Astrocyte of the spinal cord (primary cell): Measurements from ENCODE around the gene PHOX2A.

Experiments used
- DNase-seq: peaks from one replicate; pipeline ENCODE4 v3.0.0; 2011; ENCODE audit warnings: low read depth, low spot score
- H3K4me3 ChIP-seq: 2 replicates; pipeline ENCODE4 v1.5.1; 2011; ENCODE audit warnings: low read depth, mild to moderate bottlenecking, low read length, moderate library complexity
- in situ Hi-C: cut with HindIII; loops from 2 replicates; pipeline ENCODE4 v1.10.0; 2017; ENCODE audit warnings: low sequenced_read_pairs
- TF ChIP-seq, protein P1 (sequence below): IDR thresholded peaks from 2 replicates; pipeline ENCODE4 v1.5.1; 2012; ENCODE audit warnings: low read depth, mild to moderate bottlenecking, low read length, inconsistent platforms

Gene PHOX2A

DNA sequence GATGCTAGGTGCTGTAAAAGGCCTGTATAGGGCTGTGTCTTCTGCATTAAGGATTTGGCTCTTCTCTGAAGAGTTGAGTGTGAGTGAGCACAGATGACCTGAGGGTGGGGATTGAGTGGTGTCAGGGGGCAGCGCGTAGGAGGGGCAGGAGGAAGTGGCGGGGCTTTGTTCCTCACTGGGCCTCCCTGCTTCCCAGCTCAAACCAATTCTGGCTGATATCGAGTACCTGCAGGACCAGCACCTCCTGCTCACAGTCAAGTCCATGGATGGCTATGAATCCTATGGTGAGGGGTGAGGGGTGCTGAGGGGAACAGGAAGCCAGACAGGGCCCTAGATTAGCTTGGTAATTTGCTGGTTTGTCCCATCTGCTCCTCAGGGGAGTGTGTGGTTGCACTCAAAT is 9.1 kb downstream of the PHOX2A start:
- no peak overlapping the region for H3K4me3 ChIP-seq
- TF ChIP-seq, protein P1, sequence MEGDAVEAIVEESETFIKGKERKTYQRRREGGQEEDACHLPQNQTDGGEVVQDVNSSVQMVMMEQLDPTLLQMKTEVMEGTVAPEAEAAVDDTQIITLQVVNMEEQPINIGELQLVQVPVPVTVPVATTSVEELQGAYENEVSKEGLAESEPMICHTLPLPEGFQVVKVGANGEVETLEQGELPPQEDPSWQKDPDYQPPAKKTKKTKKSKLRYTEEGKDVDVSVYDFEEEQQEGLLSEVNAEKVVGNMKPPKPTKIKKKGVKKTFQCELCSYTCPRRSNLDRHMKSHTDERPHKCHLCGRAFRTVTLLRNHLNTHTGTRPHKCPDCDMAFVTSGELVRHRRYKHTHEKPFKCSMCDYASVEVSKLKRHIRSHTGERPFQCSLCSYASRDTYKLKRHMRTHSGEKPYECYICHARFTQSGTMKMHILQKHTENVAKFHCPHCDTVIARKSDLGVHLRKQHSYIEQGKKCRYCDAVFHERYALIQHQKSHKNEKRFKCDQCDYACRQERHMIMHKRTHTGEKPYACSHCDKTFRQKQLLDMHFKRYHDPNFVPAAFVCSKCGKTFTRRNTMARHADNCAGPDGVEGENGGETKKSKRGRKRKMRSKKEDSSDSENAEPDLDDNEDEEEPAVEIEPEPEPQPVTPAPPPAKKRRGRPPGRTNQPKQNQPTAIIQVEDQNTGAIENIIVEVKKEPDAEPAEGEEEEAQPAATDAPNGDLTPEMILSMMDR, result no peak
- in situ Hi-C loops, result no loop called here
- DNase-seq, result no peak

DNA sequence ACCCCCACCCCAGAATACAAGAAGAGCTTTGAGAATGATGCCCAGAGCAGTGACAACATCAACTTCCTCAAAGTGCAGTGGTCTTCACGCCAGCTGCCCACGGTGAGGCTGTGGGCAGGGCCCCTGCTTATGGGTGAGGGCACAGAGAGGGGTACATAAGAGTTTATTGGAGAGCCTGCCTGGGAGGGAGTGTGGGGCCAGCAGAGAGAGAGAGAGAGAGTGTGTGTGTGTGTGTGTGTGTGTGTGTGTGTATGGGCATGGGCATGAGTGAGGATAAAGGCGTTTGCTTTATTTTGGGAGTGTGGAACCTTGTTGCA is 9.5 kb downstream of the PHOX2A start:
- DNase-seq, result no peak
- in situ Hi-C loops, result no loop called here
- H3K4me3 ChIP-seq, result no peak overlapping the region
- TF ChIP-seq, protein P1, result no peak

DNA sequence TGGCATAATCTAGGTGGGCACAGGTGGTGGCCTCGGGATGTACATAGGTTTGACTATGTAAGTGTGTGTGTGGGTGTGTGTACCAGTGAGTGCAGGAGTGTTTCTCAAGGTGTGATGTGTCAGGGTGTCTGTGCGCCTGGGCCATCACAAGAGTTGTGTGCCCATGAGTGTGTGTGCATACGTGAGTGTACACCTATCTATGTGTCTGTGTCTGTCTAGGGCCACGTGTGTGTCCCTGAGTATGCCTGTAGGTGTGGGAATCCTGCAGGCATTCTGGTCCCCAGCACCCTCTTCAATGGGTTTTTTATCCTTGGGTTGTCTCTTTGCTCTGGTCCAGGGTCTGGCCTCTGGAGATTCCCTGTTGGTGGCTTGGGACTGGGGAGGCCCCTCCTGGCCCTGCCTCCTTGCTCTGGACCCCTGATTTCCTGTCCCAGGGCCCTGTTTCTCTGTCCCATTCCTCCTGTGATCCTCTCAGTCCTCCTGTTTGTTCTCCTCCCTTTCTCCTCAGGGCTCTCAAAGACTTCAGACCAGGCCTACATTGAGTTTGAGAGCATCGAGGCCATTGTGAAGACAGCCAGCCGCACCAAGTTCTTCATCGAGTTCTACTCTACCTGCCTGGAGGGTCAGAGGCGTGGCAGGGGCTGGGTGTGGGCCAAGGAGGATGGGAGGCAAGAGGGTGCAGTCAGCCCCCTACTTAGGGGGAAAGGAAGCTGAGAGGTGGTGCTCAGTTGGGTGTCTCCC is 10.0 kb downstream of the PHOX2A start:
- no peak for DNase-seq
- TF ChIP-seq, protein P1, result no peak
- in situ Hi-C loops, result no loop called here
- no peak overlapping the region for H3K4me3 ChIP-seq

DNA sequence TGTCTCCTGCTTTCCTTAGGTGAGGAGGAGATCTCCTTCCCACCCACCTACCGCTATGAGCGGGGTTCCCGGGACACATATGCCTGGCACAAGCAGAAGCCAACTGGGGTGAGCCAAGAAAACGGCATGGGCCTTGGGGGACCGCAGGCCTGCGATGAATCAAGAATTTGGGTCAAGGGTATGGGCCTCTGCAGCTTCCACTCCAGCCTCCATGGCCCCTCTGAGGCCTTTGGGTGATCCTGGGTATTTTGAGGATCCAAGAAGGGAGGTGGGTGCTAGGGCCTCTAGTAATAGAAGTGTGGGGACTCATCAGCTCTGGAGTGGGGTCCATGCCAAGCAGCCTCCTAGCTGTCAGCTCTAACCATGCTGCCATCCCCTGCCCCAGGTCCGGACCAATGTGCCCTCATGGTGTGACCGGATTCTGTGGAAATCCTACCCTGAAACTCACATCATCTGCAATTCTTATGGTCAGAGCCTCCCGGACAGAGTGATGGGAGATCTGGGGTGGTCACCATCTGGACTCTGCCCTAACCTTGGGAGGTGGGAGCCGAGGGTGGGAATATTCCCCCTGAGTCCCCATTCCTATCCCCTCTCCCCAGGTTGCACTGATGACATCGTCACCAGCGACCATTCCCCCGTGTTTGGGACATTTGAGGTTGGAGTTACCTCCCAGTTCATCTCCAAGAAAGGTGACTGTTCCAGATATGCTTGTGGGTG is 10.8 kb downstream of the PHOX2A start:
- in situ Hi-C loops, result no loop called here
- TF ChIP-seq, protein P1, result no peak
- no peak overlapping the region for H3K4me3 ChIP-seq
- DNase-seq, result no peak

DNA sequence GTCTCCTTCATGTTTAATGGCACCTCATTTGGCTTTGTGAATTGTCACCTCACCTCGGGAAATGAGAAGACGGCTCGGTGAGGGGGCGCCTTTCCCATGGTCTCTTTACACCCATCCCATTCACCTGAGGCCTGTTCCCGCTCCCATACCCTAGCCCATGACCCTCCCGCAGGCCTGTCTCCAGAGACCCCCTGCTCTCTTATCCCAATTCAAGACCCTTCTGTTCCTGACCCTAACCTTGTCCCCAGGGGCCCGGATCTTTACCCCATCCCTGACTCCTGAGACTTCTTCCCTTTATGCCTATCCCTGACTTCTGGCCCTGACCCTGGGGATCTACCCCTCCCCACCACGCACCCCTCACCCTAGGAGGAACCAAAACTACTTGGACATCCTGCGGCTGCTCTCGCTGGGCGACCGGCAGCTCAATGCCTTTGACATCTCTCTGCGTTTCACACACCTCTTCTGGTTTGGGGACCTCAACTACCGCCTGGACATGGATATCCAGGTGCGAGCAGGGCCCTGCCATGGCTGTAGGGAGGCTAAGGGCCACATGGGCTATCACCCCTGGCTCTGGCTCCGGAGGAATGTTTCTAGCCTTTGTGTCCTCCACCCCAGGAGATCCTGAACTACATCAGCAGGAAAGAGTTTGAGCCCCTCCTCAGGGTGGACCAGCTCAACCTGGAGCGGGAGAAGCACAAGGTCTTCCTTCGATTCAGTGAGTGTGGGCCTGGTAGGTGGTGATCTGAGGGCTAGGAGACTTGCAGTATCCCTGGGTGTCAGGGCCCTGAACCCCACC is 11.5 kb downstream of the PHOX2A start:
- no peak for DNase-seq
- H3K4me3 ChIP-seq, result no peak overlapping the region
- in situ Hi-C loops, result no loop called here
- TF ChIP-seq, protein P1, result no peak

DNA sequence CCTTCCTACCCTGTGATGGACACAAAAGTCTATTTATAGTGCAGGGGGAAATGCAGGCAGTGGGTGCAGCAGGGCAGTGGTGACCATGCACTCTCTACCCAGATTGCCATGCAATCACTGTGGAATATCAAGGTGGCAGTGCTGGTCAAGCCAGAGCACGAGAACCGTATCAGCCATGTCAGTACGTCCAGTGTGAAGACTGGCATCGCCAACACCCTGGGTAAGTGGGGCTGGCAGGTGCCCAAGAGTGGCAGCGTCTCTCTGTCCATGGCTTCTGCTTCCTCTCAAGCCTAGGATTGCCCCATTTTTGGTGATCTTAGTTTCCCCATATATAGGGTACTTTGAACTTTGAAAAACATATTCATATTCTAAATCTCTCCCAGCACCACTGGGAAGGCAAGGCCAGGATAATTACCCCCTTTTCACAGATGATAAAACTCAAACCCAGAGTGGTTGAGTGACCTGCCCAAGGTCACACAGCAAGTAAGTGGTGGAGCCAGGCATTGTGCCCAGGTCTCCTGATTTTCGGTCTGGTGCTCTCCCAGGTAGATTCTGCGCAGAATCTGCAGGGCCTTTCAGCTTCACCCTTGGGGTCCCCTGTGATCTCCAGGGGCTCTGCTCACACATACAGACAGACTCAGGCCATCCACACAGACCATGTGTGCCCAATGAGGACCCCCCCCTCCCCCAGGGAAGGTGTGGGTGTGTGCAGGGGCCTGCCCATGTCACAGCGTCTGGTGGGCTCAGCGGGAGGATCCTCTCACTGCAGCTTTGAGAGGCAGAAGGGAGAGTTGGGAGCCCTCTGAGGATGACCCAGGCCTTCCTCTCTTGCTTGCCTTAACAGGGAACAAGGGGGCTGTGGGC is 12.3 kb downstream of the PHOX2A start:
- no peak for DNase-seq
- TF ChIP-seq, protein P1, result no peak
- H3K4me3 ChIP-seq, result no peak overlapping the region
- in situ Hi-C loops, result no loop called here
